ENCODE results near the gene CREG2.
A peak's percentile ranks its signal among the peaks of the same experiment; 100 is the strongest.

The CREG2 gene

DNA sequence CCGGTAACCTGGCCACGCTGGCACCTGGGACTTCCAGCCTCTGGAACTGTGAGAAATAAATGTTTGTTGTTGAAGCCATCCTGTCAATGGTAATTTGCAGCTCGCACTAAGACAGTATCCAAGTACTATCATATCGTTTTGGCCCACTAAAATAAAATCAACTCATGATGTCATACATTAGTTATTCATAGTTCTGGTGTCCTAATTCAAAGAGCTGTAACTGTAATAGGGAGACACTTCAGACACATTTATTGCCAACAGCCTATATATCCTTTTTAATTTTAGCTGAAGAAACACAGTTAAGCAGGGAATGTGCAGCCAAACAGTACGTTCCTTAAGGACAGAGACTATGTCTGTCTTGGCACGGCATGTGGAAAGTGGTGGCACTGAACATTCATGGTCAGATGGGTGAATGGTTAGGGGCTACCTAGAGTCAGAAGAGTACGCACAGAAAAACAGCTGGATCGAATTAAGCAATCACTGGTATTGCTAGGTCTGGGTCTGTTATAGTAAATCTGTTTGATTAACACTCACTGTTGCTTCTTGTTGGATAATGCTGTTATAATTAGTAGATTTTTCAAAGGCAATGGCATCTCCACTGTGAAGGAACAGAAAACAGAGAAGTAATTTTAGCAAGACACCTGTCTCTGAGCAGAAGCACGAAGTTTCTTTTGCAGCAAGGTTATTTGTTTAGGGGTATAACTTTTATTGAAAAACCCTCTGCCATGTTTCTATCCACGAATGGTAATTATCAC lies 41.3 kb upstream of the CREG2 start:
- no peak for TF ChIP-seq CTCF (IDR thresholded peaks at IDR 0.05)

GRCh38 chr2:101427743-101428142 lies 40.4 kb upstream of the CREG2 start:
- TF ChIP-seq CTCF (IDR thresholded peaks at IDR 0.05) = no peak

DNA sequence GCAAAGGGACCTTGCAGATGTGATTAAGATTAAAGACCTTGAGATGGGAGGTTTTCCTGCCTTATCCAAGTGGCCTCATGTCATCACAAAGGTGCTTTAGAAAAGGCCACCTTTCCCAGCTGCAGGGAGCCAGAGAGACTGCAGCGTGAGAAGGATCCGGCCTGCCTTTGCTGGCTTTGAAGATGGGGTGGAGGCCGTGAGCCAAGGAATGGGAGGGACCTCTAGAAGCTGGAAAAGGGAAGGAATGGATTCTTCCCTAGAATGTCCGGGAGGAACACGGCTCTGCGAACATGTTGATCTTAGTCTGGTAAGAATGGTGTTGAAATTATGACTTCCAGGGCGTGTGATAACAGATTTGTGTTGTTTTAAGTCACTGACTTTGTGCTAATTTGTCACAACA lies 39.9 kb upstream of the CREG2 start:
- TF ChIP-seq CTCF (IDR thresholded peaks at IDR 0.05) = no peak

- no peak for TF ChIP-seq CTCF (IDR thresholded peaks at IDR 0.05)
Measured at GRCh38 chr2:101426822-101427221, 39.5 kb upstream of the CREG2 start.

DNA sequence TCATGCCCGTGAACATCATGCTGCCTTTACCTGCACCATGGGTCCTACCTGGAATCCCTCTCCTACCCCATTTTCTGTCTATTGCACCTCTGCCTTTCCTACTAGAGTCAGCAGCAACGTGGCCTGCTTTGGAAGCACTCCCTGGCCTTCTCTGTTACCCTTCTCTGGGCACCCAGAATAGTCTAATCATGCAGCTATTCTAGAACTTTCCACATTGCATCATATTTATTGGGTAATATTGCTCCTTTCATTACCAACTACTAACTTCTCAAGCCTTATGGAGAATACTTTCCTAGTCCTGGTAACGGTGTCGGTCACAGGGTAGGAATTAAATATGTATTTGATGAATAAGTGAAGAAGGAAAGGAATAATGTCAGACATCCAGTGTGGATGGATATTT lies 33.3 kb upstream of the CREG2 start:
- no peak for TF ChIP-seq CTCF (IDR thresholded peaks at IDR 0.05)

DNA sequence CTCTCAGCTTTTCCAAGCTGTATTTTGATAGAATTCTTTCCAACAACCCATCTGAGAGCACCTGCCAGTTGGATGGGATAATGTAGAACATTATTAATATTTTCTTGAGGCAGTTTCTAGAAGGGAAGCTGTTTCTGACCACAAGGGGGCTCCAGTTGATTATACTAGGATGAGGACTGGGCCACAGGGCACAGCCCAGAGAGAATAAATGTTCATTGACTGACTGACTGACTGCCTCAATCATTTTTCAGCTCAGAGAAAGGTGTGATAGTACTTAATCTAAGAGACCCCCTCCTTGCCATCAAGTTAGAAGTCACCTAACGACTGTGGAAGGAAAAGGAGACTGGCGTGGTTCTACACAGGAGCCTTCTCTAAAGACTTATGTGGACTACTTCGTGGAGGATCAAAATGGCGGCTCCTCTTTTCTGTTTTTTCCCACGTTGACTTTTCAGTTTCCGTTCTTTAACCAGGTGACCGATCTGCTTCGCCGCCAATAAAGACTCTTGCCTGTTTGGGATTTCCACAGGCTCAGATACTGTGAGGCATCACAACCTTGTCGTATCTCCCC lies 31.9 kb upstream of the CREG2 start:
- TF ChIP-seq CTCF (IDR thresholded peaks at IDR 0.05) = peak; percentile 61

- TF ChIP-seq CTCF (IDR thresholded peaks at IDR 0.05) = no peak
Measured at GRCh38 chr2:101418460-101419095, 31.3 kb upstream of the CREG2 start.

Measured in LNCAP (cell line).